Measurements from ENCODE around the gene ACSM5.
"Not testable (repeated sequence)": the region's sequence is repeated elsewhere in the genome, so short reads cannot be mapped to it uniquely, and the experiment has no call there.

Gene ACSM5

GRCh38 chr16:20453633-20454032 is 44.3 kb downstream of the ACSM5 start:
- not testable (repeated sequence) for DNase-seq

DNA sequence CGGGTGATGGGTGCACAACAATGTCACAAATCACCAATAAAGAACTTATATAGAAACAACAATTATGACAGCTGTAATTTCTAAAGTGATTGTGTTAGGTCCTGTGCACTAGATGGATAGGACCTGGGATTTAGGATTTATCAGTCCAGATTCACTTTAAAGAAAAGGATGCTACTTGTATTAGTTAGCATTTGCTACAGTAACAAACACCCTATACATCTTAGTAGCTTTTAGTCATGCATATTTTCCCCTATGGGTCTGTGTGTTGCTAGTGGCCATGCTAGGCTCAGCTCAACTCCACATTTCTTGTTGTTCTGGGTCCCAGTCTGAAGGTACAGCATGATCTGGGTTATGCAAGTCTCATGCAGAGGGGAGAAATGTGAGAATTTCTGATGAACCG is 49.9 kb downstream of the ACSM5 start:
- not testable (repeated sequence) for DNase-seq

- not testable (repeated sequence) for DNase-seq
These were observed 51.0 kb downstream of the ACSM5 start for GRCh38 chr16:20460313-20460712.

DNA sequence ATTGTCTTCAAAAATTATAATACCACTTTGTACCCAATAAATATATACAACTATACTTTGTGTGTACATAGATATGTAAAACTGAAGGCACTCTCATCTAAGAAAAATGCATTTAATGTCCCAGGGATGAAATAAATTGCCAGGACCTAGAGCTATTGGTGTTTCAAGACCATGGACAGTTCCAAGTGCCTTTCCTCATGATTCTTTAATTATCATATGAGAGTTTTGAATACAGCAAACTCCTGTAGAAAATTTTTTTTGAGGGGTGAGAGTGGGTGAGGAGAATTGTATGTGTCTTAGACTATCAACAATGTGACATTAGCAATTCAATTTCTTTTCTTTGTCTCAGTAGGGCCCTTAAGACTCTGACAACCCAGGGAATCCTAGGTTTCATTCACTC is 59.6 kb downstream of the ACSM5 start:
- DNase-seq, result not testable (repeated sequence)

DNA sequence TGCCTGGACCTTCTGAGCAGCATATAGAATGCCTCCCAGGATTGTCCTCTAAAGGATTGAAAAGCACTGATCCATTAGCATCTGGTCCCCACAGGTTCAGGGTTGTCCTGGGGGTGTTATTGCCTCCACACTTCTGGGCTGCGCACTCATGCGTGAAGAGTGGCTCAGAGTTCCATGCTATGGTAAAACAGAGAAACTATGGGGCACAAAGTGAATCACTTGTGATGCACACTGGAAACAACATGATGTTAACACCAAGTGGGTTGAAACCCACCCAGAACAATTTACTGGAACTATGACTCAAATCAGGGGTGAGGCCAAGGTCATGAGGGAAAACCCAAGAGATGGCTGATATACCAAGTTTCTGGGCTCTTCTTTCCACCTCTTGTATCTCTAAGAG is 60.6 kb downstream of the ACSM5 start:
- DNase-seq, result not testable (repeated sequence)

DNA sequence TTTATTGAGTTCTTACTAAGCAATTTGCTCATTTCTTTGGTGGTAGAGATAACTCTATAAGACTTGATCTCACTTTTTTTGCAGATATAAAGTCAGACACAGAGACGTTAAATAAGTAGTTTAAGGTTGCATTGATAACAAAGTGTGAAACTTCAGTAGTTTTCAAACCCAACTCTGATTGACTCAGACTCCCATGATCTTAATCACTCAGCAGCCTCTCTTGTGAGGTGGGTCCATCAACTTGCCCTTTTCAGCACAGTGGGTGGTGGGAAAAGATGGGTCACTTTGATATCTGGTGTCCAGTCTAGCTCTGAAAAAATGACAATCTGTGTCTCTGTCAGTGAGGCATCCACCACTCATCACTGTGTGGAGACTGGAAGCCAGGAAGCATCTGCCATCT is 61.4 kb downstream of the ACSM5 start:
- not testable (repeated sequence) for DNase-seq

DNA sequence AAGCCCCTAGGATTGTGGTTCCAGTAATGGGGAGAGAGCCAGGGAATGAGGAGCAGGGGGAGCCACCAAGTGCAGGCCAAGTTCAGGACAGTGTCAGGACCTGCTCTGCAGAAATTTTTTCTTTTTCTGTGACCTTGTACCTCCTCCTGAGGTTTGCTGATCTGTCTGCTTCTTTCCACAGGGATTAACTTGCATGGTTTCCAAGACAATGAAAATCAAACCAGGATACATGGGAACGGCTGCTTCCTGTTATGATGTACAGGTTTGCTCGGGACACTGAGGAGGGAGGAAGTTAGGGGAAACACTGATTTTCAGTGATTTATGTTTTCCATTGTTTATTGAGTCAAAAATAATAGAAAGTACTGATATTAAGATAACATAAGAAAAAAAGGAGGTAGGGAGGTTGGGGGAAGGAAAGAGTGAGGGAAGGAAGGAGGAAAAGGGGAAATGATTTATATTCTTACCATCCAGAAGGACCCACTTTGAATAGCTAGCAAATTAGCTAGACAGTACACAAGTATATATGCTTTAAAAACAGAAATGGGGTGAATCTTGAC is 67.9 kb downstream of the ACSM5 start:
- DNase-seq, result not testable (repeated sequence)

- not testable (repeated sequence) for DNase-seq
These were observed 74.7 kb downstream of the ACSM5 start for GRCh38 chr16:20483989-20484388.

GRCh38 chr16:20484726-20485125 is 75.4 kb downstream of the ACSM5 start:
- no peak for DNase-seq

- DNase-seq, result no peak
These were observed 76.1 kb downstream of the ACSM5 start for GRCh38 chr16:20485408-20485807.

Data from NCI-H1092 treated with DMSO at 0.1 percent for 48 hours (cell line).